KOPT-K1 (cell line): ENCODE measurements around the gene RIMS3.
"Not testable (repeated sequence)": the region's sequence is repeated elsewhere in the genome, so short reads cannot be mapped to it uniquely, and the experiment has no call there.

Source experiments
- H3K27ac ChIP-seq: fragments of 200-600 bp; sonication (generic); 2 replicates; pipeline ENCODE4 v1.5.1; 2016; ENCODE audit warnings: antibody characterized with exemption, mild to moderate bottlenecking, low read depth, low read length; ENCODE audit not compliant: poor library complexity, severe bottlenecking
- H3K36me3 ChIP-seq: fragments of 200-600 bp; sonication (generic); 2 replicates; pipeline ENCODE4 v1.5.1; 2017; ENCODE audit warnings: antibody characterized with exemption, mild to moderate bottlenecking, low read length, moderate library complexity; ENCODE audit not compliant: insufficient read depth
- H3K9me3 ChIP-seq: fragments of 200-600 bp; sonication (generic); 2 replicates; pipeline ENCODE4 v1.5.1; 2017; ENCODE audit warnings: antibody characterized with exemption, low read length, mild to moderate bottlenecking; ENCODE audit not compliant: insufficient read depth, poor library complexity, severe bottlenecking

The RIMS3 gene

GRCh38 chr1:40574805-40575204 is 90.7 kb downstream of the RIMS3 start:
- H3K36me3 ChIP-seq, H3K27ac ChIP-seq, H3K9me3 ChIP-seq: not testable (repeated sequence)
